ENCODE measurements around the gene KATNAL2. TPM values are rescaled to one million over a fixed set of nuclear protein-coding genes. Genes with fewer than 3 reads are reported as not detected.
"Not testable (repeated sequence)": the region's sequence is repeated elsewhere in the genome, so short reads cannot be mapped to it uniquely, and the experiment has no call there.

KATNAL2 gene
- total RNA-seq, 1 donor from 2014 or later, result 39.9 TPM

DNA sequence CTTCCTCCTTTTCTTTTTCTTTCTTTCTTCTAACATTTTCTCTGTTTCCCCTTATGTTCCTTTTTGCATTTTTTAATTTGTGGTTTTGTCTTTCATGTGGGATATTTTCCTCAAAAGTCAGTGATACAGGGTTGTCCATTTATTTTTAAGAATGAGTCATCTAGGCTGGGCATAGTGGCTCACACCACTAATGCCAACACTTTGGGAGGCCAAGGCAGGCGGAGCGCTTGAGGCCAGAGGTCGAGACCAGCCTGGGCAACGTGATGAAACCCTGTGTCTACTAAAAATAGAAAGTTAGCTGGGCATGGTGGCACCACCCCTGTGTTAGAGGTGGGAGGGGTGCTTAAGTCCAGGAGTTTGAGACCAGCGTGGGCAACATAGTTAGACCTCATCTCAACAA, 35.8 kb downstream of the KATNAL2 start:
- Histone ChIP-seq H3K36me3 (no peaks in the 10 kb centered on the region), H4K20me1 (ENCODE audit: low read depth) (no peaks in the 10 kb centered on the region), H3K79me2 (ENCODE audit: low read depth) (no peaks in the 10 kb centered on the region), H3K9me3 (ENCODE audit: low read depth) (no peaks in the 10 kb centered on the region), H3K4me1 (no peaks in the 10 kb centered on the region), H3F3A (ENCODE audit: low read depth) (no peaks in the 10 kb centered on the region), H3K27me3 (no peaks in the 10 kb centered on the region), H3K4me2 (no peak overlapping the region), H3K4me3 (no peak overlapping the region), H3K27ac (no peak overlapping the region), H2AFZ (replicated peaks) (no peak overlapping the region), H3K9ac (no peak overlapping the region)
- DNase-seq (ENCODE audit: low spot score), result no peak
- Mint-ChIP-seq H3K9me3 (no peaks in the 10 kb centered on the region), H3K27me3 (ENCODE audit: insufficient read depth, low read depth) (peaks cover 2% of the 10 kb centered on the region), H3K36me3 (peaks cover 1% of the 10 kb centered on the region), H3K4me1 (no peaks in the 10 kb centered on the region), H3K4me3 (no peak overlapping the region), H3K27ac (no peak overlapping the region)
- no peak for TF ChIP-seq EZH2phosphoT487 (IDR thresholded peaks at IDR 0.05)
- TF ChIP-seq EZH2 (IDR thresholded peaks at IDR 0.05), result no peak
- TF ChIP-seq, protein P1, sequence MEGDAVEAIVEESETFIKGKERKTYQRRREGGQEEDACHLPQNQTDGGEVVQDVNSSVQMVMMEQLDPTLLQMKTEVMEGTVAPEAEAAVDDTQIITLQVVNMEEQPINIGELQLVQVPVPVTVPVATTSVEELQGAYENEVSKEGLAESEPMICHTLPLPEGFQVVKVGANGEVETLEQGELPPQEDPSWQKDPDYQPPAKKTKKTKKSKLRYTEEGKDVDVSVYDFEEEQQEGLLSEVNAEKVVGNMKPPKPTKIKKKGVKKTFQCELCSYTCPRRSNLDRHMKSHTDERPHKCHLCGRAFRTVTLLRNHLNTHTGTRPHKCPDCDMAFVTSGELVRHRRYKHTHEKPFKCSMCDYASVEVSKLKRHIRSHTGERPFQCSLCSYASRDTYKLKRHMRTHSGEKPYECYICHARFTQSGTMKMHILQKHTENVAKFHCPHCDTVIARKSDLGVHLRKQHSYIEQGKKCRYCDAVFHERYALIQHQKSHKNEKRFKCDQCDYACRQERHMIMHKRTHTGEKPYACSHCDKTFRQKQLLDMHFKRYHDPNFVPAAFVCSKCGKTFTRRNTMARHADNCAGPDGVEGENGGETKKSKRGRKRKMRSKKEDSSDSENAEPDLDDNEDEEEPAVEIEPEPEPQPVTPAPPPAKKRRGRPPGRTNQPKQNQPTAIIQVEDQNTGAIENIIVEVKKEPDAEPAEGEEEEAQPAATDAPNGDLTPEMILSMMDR (IDR thresholded peaks at IDR 0.05), result no peak

DNA sequence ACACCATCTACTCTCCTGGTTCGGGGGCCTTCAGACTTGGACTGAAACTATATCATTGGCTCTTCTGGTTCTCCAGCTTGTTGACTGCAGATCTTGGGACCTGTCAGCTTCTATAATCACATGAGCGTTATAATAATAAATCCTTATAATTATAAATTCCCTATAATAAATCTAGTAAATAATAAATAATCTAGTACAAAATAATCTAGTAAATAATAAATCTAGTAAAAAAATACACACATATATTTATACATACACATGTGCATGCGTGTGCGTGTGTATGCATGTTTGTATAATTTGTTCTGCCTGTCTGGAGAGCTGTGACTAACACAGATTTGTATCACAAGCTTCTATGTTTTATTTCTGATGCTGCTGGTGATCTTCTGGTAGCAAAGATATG, 40.8 kb downstream of the KATNAL2 start:
- no peaks in the 10 kb centered on the region for H4K20me1 ChIP-seq (ENCODE audit: low read depth)
- H3K27me3 ChIP-seq, result no peaks in the 10 kb centered on the region
- H2AFZ ChIP-seq (replicated peaks), result no peak overlapping the region
- H3K4me3 ChIP-seq, result no peak overlapping the region
- H3K9ac ChIP-seq, result no peak overlapping the region
- Mint-ChIP-seq H3K27me3 (ENCODE audit: insufficient read depth, low read depth) (no peaks in the 10 kb centered on the region), H3K4me1 (no peaks in the 10 kb centered on the region), H3K9me3 (peaks cover 5% of the 10 kb centered on the region), H3K36me3 (peaks cover 5% of the 10 kb centered on the region), H3K4me3 (no peak overlapping the region), H3K27ac (no peak overlapping the region)
- no peaks in the 10 kb centered on the region for H3K4me1 ChIP-seq
- TF ChIP-seq, protein P1 (IDR thresholded peaks at IDR 0.05), result no peak
- TF ChIP-seq EZH2 (IDR thresholded peaks at IDR 0.05) (no peak), EZH2phosphoT487 (IDR thresholded peaks at IDR 0.05) (no peak)
- H3K9me3 ChIP-seq (ENCODE audit: low read depth), result no peaks in the 10 kb centered on the region
- no peaks in the 10 kb centered on the region for H3K36me3 ChIP-seq
- no peaks in the 10 kb centered on the region for H3F3A ChIP-seq (ENCODE audit: low read depth)
- H3K79me2 ChIP-seq (ENCODE audit: low read depth), result no peaks in the 10 kb centered on the region
- no peak for DNase-seq (ENCODE audit: low spot score)
- no peak overlapping the region for H3K27ac ChIP-seq
- no peak overlapping the region for H3K4me2 ChIP-seq

DNA sequence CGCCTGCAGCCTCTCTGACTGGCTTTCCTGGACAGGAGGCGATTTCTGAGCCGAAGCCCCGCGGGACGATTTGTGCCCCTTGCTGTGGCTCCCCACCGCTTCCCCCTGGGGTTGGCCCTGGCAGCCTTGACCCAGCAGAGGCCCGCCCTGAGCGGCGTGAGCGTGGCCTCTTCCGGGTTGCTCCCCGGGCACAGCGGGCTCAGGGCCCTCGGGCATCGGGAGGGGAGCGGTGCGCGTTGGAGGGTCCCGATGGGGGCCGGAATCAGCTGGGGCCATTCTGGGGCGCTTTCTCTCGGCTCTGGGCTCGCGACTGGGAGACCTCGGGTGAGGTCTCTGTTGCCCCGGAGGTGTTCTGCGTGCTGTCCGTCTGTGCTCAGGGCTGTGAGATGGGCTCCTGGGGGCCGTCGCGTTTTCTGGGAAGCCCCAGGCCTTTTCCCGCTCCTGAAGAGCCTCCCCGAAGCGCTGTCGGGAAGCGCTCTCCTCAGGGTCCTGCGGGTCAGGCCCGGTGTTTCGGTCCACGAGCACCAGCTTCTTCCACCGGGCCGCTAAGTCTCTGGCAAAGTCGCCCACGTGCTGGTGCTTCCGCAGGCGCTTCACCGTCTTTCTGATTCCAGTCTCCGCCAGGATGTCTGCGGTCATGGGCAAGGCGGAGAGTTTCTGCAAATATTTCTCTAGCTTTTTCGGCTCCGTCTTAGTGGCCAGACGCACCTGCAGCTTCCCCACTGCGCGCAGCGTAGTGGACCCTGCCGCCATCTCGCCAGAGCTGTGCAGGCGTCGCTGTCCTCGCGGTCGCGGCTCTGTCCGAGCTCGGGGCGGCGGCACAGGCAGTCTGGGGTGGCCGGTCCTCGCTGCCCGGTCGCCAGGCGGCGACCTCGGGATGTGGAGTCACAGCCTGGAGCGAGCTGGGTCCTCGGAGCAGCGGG, 46.5 kb downstream of the KATNAL2 start:
- not testable (repeated sequence) for DNase-seq (ENCODE audit: low spot score); H3K4me3 Mint-ChIP-seq; H3K36me3 ChIP-seq; H3K4me1 Mint-ChIP-seq; H3K36me3 Mint-ChIP-seq; H3F3A ChIP-seq (ENCODE audit: low read depth); H3K27ac ChIP-seq; H3K9me3 Mint-ChIP-seq; H3K79me2 ChIP-seq (ENCODE audit: low read depth); H3K27me3 ChIP-seq; H3K27ac Mint-ChIP-seq; H3K4me3 ChIP-seq; H3K9ac ChIP-seq; H3K27me3 Mint-ChIP-seq (ENCODE audit: insufficient read depth, low read depth); H2AFZ ChIP-seq (replicated peaks); H4K20me1 ChIP-seq (ENCODE audit: low read depth); H3K4me2 ChIP-seq; H3K4me1 ChIP-seq; H3K9me3 ChIP-seq (ENCODE audit: low read depth)

DNA sequence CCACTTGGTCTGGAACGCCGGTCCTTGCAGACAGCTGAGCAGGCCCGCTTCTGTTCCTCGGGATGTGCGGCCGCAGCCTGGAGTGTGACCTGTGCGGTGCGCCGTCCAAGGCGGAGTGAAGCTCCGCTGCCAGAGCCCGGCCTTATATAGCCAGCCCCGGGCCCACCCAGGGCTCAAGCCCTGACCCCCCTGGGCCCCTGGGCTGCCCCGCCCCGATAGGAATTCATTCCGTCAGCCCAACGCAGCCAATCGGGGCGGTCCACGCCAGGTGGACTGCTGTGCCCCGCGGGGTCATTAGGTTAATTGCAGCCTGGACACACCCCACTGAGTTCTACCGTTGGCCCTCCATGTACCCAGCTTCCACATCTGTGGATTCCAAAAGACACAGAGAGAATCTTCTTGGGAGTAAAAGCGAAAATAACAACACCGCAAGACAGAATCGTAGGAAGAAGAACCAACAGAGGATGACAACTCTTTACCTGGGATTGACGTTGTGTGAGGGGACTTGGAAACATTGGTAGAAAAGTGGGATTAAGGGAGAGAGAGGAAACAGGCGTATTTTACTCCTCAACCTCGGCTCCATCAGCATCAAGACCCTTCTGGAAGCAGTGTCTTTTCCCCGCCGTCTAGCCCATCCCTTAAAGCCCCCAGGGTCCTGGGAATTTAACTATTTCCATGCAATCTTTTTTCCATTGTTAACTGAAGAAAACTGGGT, 47.3 kb downstream of the KATNAL2 start:
- H3F3A ChIP-seq (ENCODE audit: low read depth); H3K4me1 ChIP-seq; H3K4me1 Mint-ChIP-seq; H3K9ac ChIP-seq; H4K20me1 ChIP-seq (ENCODE audit: low read depth); H3K27me3 Mint-ChIP-seq (ENCODE audit: insufficient read depth, low read depth); H3K36me3 Mint-ChIP-seq; H3K4me3 Mint-ChIP-seq; H3K36me3 ChIP-seq; H2AFZ ChIP-seq (replicated peaks); H3K9me3 ChIP-seq (ENCODE audit: low read depth); H3K79me2 ChIP-seq (ENCODE audit: low read depth); H3K9me3 Mint-ChIP-seq; H3K27ac ChIP-seq; H3K27me3 ChIP-seq; H3K4me3 ChIP-seq; H3K4me2 ChIP-seq; DNase-seq (ENCODE audit: low spot score); H3K27ac Mint-ChIP-seq: not testable (repeated sequence)

DNA sequence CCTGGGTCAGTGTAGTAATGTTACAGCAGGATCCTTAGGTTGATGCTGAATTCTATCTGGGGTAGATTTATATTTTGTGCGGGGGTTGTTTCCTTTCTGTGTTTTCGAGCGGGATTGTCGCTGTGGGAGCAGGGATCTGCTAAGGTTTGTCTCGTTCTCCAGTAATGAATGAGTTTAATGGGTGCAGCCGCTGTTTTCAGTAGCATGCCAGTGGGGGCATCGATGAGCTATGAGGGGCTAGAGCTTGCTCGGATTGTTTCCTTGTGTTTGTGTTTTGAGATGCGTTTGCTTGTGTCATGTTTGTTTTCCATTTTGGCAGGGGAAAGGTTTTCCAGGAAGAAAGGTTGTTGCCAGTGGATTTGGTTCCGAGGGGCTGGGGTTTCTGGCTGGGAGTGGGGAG, 48.9 kb downstream of the KATNAL2 start:
- H3K4me3 ChIP-seq; H3K9me3 Mint-ChIP-seq; H3K4me2 ChIP-seq; H2AFZ ChIP-seq (replicated peaks); H3K36me3 ChIP-seq; H3K79me2 ChIP-seq (ENCODE audit: low read depth); H4K20me1 ChIP-seq (ENCODE audit: low read depth); H3K9ac ChIP-seq; H3K4me3 Mint-ChIP-seq; H3K9me3 ChIP-seq (ENCODE audit: low read depth); H3K27me3 ChIP-seq; H3K4me1 ChIP-seq; H3K27ac ChIP-seq; H3K4me1 Mint-ChIP-seq; H3F3A ChIP-seq (ENCODE audit: low read depth); H3K36me3 Mint-ChIP-seq; H3K27me3 Mint-ChIP-seq (ENCODE audit: insufficient read depth, low read depth); H3K27ac Mint-ChIP-seq; DNase-seq (ENCODE audit: low spot score): not testable (repeated sequence)

DNA sequence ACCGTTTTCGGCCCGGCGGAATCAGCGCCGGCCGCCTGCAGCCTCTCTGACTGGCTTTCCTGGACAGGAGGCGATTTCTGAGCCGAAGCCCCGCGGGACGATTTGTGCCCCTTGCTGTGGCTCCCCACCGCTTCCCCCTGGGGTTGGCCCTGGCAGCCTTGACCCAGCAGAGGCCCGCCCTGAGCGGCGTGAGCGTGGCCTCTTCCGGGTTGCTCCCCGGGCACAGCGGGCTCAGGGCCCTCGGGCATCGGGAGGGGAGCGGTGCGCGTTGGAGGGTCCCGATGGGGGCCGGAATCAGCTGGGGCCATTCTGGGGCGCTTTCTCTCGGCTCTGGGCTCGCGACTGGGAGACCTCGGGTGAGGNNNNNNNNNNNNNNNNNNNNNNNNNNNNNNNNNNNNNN, 52.1 kb downstream of the KATNAL2 start:
- H3K4me3 Mint-ChIP-seq; H3K9me3 ChIP-seq (ENCODE audit: low read depth); H3K4me1 Mint-ChIP-seq; H3K27me3 ChIP-seq; H3K36me3 Mint-ChIP-seq; H3K36me3 ChIP-seq; DNase-seq (ENCODE audit: low spot score); H3K27ac Mint-ChIP-seq; H3K4me2 ChIP-seq; H3F3A ChIP-seq (ENCODE audit: low read depth); H3K4me1 ChIP-seq; H3K4me3 ChIP-seq; H3K79me2 ChIP-seq (ENCODE audit: low read depth); H3K27ac ChIP-seq; H4K20me1 ChIP-seq (ENCODE audit: low read depth); H3K9me3 Mint-ChIP-seq; H3K9ac ChIP-seq; H2AFZ ChIP-seq (replicated peaks); H3K27me3 Mint-ChIP-seq (ENCODE audit: insufficient read depth, low read depth): not testable (repeated sequence)

Data from neural progenitor cell (in vitro differentiated cells).